HG02763 (cell line): ENCODE measurements around the gene SKAP1.

Experiments
- ATAC-seq: cut with Tn5 transposase; IDR thresholded peaks from one replicate; pipeline ENCODE4 v1.9.1; 2021; ENCODE audit warnings: mild to moderate bottlenecking, moderate library complexity; ENCODE audit not compliant: unreplicated experiment

SKAP1 gene

DNA sequence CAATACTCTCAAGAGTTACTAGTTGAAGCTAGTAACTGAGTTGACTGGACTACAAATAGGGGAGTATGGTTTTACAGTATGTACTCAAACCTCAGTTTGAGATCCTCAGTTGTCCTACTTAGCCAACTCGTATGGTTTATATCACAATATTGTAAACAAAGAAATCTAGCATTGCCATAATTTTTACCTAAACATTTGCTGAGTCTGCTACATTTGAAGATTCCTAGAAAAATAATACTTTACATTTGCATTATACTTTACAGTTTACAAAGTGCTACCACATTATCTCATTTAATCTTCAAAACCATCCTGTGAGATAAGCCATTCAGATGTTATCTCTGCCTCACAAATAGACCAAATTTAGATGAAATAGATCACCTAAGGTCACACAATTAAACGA, 345.1 kb downstream of the SKAP1 start:
- ATAC-seq, result no peak
